GM19351 (cell line): ENCODE data around the gene DOCK2.
A peak's percentile ranks its signal among the peaks of the same experiment; 100 is the strongest.

ENCODE experiments used
- ATAC-seq: cut with Tn5 transposase; IDR thresholded peaks from one replicate; pipeline ENCODE4 v1.9.1; 2021; ENCODE audit warnings: mild to moderate bottlenecking, moderate library complexity; ENCODE audit not compliant: unreplicated experiment

The DOCK2 gene

DNA sequence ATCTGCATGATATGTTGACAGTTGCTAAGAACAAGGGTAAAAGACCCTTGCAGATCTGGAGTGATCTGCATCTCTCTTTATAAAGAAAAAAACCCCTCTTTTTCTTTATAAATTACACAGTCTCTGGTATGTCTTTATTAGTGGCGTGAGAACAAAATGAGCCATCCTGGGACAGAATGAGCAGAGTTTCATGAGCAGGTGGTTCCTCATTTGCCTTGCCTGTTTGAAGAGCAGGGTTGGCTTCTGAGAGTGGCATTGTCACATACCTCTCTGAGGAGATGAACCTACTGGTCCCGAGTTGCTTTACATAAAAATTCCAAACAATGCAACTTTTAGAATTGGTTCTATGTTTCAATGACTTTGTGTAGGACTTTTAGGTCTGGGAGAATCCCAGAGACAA lies 249.0 kb downstream of the DOCK2 start:
- ATAC-seq: peak; percentile 77

DNA sequence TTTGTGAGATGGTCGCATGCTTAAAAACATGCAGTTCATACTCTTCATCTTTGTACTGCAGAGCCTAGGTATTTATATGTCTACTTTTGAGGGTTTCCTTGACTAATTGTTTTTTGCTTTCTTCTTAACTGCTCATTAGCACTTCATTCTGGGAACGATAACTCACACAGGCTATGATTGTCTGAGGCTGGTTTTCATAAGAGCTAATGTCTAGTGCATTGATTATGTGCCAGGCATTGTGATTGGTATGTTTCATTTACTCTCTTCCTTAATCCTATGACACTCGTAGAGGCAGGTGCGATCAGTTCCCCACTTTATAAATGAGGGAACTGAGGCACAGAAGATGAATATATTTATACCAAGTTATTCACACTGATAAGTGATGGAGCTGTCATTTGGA lies 249.6 kb downstream of the DOCK2 start:
- ATAC-seq: no peak

DNA sequence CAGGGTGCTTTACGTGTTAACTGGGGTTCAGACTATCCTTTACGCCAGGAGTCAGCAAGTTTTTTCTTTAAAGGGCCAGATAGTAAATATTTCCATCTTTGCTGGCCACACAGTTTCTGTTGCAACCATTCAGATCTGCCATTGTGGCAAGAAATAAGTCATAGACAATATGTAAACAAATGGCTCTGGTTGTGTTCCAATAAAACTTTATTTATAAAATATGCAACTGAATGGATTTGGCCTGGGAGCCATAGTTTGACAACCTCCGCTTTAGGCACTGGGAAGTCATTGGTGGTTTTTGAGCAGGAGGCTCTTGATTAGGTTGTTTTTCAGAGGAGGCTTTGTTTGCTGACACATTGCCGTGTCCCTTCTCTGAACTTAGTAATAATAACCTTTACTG lies 252.5 kb downstream of the DOCK2 start:
- no peak for ATAC-seq

GRCh38 chr5:169893010-169893409 lies 255.9 kb downstream of the DOCK2 start:
- ATAC-seq: no peak

DNA sequence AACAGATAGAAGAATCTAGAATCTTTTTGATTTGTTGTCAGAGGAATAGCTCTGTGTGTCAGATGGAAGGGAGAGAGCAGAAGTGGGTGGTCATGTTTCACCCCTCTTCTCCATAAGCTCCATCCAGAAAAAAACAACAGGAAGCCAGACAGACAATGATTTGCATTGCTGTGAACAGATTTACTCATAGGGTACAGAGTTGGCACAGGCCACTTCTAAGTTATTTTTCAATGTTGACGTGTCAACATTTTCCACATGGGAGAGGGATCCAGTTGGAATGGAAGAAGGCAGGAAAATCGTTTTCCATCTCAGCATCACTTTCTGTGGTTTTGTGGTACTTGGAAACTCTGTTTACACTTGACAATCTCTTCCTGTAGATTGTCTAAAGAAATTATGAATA lies 256.5 kb downstream of the DOCK2 start:
- no peak for ATAC-seq

GRCh38 chr5:169895926-169896325 lies 258.9 kb downstream of the DOCK2 start:
- ATAC-seq: no peak

- no peak for ATAC-seq
Observed at GRCh38 chr5:169897481-169897880, 260.4 kb downstream of the DOCK2 start.

- ATAC-seq: no peak
Observed at GRCh38 chr5:169901896-169902295, 264.8 kb downstream of the DOCK2 start.

DNA sequence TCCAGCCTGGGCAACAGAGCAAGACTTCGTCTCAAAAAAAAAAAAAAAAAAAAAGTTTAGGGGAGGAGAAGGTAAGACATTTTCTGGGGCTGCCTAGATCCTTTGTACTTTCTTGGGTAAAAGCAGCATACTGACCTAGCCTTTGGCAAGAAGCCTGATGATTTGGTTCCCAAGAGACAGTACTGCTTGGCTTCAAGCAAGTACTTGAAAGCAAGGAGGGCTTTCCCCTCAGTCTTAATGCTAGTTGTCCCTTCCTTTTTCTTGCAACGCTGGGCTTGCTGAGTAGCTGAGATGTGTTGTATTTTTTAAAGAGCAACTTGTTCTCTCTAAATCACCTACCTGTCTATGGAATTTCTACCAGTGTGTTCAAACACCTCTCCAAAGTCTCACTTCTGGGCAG lies 267.0 kb downstream of the DOCK2 start:
- ATAC-seq: no peak

DNA sequence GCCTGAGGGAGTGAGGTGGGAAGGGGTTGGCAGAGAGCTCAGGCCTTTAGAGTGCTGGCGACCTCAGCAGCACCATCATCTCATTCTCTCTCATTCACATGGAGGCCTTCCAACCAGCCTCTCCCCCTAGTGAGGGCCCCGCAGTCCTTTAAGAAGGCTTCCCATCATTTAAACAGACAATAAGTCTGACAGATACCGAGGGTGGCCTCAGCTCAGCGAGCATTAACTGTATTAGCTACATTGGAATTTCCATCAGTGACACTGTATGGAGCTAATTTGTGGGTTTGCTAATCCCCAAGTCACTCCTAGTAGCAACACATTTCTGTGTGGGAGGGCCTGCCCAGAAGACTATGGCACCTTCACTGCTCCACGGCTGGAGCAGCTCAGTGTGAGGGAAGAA lies 267.4 kb downstream of the DOCK2 start:
- ATAC-seq: no peak

DNA sequence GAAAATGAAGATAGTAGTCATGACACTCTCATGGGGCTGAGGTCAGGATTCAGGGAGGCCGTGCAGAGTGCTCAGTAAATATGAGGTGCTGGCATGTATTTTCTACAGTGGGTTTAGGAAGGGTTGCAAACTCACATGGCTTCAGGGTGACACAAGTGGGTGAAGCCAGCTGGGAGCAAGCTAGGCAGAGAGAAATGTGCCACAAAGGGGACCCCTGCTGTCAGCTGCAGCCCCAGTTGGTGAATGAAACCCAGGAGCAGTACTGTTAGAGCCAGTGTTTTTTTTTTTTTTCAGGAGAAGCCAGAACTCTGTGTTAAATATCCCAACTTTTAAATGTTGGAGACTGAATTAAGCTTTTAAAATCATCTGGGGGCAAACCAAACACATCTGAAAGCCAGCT lies 267.9 kb downstream of the DOCK2 start:
- ATAC-seq: no peak

- no peak for ATAC-seq
Observed at GRCh38 chr5:169906745-169907649, 269.9 kb downstream of the DOCK2 start.

- no peak for ATAC-seq
Observed at GRCh38 chr5:169908864-169909263, 271.8 kb downstream of the DOCK2 start.

- no peak for ATAC-seq
Observed at GRCh38 chr5:169909945-169910344, 272.9 kb downstream of the DOCK2 start.

GRCh38 chr5:169910393-169910792 lies 273.3 kb downstream of the DOCK2 start:
- no peak for ATAC-seq

- ATAC-seq: no peak
Observed at GRCh38 chr5:169911448-169912212, 274.6 kb downstream of the DOCK2 start.

- ATAC-seq: no peak
Observed at GRCh38 chr5:169913479-169913878, 276.4 kb downstream of the DOCK2 start.

DNA sequence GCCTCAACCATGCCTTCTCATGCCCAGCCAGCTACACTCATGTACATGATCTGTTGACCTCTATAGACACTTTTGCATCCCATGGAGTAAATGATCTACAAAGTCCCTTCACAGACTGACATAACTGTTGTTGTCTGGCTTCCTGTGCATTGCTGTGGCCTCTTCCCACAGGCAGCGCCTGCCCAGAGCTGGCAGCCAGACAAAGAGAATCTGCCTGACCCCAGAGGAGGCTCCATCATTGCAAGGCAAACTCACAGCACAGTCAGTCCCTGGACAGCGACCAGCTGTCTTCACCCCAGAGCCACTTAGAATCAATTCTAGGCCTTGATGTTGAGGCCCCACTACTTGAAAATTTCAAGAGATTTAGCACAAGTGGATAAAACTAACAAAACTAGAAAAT lies 277.7 kb downstream of the DOCK2 start:
- ATAC-seq: no peak

- no peak for ATAC-seq
Observed at GRCh38 chr5:169917500-169917899, 280.4 kb downstream of the DOCK2 start.

GRCh38 chr5:169918228-169918627 lies 281.2 kb downstream of the DOCK2 start:
- ATAC-seq: no peak

DNA sequence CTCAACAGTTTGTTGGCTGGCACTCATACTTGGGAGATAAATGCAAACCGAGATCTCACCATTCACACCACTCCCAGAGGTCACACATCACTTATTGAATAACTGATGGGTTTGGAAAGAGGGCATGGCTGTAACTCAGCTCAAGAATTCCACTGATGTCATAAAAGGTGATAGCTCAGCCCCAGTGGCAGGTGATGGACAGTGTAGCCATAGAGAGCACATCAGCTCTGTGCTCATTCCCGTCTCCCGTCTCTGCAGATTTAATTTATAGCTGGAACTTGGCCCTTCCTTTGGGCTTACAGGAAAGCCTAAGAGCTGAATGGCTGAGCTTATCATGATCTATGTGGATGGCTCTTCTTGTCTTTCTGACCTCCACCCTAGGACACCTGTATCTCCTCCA lies 283.4 kb downstream of the DOCK2 start:
- ATAC-seq: no peak

DNA sequence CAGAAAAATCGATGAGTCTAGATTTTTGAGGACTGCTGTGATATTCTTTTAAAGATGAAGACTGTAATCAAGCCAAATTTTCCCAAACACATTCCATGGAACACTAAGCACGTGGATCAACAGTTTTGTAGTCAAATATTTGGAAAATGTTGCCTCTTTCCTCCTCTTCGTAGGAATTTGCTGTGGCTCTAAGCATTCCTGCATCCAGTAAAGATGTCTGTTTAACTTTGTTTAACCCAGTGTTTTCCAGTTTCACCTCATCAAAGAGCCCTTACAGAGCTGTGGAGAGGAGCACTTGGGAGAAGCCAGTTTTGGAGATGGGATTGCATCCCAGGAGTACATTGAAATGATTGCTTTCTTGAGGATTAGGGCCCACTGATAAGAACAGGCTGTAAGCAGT lies 284.3 kb downstream of the DOCK2 start:
- ATAC-seq: no peak
